HG03457 (cell line): ENCODE results near the gene TAGLN2.
"Not testable (repeated sequence)": the region's sequence is repeated elsewhere in the genome, so short reads cannot be mapped to it uniquely, and the experiment has no call there.

Experiments used
- ATAC-seq: cut with Tn5 transposase; IDR thresholded peaks from one replicate; pipeline ENCODE4 v1.9.1; 2021; ENCODE audit warnings: moderate number of reproducible peaks; ENCODE audit not compliant: unreplicated experiment

The TAGLN2 gene

DNA sequence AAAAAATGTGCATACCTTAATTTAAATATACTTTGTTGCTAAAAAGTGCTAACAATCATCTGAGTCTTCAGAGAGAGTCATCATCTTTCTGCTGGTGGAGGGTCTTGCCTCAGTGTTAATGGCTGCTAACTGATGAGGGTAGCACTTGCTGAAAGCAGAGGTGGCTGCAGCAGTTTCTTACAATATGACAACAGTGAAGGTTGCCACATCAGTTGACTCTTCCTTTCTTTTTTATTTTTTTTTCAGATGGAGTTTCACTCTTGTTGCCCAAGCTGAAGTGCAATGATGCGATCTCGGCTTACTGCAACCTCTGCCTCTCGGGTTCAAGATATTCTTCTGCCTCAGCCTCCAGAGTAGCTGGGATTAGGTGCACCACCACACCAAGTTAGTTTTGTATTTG, 22.8 kb downstream of the TAGLN2 start:
- no peak for ATAC-seq

DNA sequence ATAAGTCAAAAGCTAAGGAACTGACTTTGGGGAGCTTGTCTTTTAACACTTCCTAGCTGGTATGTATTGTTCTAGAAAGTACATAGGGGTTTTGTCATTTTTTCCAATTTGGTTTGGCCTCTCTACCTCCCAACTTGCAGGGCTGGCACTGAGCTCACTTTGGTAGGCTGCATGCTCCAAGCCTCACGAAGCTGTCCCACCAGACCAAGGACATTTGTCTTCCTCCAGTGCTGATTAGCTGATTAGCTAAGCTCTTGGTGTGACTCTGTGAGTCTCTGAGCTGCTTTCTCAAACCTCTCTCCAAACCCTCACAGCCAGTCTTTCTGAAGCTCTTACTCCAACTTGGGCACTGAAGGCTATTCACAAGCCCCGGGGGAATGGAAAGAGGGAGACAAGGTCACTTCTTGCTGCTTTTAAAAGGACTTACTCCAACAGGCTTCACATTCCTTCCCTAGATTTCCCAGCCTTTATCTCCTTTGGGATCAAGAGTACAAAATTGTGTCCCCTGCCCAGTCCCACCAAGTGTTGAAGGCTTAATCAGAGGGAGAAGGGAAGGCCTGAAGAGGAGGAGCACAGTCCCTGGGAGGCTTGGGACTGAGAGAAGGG, 24.4 kb downstream of the TAGLN2 start:
- no peak for ATAC-seq

DNA sequence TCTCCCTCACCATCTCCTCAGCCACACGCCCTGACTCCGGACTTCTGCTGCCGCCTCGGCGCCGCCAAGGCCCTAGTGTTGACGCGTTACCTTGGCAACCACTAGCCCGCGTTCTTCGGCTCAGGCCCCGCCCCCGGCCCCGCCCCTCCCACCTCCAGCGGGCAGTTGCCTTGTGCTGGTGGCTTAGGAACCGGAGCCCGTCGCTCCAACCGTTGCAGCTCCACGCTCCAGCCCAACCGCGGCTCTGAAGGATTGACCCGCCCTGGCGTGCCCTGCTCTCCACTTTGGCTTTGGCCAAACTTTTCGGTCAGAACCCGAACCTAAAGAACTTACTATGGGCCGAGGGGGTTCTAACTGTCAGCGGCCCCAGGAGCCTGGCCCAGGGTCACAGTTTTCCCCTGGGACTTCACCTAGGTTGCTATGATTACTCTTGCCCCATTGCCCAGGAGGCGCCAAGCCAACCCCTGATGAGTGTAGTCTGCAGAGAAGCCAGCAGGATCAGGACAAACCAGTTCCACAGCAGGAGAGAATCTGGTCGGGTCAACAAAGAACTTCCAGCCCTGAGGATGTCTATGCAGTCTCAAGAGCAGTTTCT, 25.1 kb downstream of the TAGLN2 start, which contains the start of gene CFAP45:
TSS of gene CFAP45 (minus strand) at position 80 of the 595 bp plus-strand sequence. CDS start at position 13, 67 bp downstream.
- ATAC-seq = no peak

DNA sequence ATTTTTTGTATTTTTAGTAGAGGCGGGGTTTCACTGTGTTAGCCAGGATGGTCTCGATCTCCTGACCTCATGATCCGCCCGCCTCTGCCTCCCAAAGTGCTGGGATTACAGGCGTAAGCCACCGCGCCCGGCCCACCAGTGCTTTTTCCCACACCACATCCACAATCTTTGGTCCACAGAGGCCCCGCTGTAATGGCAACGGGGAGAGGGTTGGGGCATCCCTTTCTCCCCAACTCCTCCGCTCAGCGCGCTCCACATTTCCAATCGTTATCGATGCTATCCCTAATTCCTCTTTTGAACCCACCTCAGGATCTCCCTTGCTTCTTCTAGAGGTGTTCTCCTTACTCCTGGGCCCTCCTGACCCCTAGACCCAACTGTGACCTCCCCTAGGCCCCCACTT, 25.7 kb downstream of the TAGLN2 start:
- not testable (repeated sequence) for ATAC-seq

DNA sequence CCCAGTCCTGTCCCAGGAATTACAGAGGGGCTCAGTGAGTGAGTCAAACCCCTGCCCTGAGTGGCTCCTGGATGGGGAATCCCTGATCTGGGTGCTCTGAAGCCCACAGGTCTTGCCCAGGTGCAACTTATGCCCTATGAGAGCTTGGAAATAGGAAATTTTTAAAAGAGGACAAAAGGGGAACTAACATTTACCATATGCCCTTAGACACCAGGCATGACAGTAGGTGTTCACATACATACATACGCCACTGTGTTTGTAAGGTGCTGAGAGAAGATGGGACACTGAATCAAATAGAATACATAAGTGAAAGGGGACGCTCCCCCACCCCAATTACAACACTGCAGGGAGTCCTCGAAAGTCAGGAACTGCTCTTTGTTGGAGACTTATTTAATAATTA, 26.8 kb downstream of the TAGLN2 start:
- no peak for ATAC-seq

DNA sequence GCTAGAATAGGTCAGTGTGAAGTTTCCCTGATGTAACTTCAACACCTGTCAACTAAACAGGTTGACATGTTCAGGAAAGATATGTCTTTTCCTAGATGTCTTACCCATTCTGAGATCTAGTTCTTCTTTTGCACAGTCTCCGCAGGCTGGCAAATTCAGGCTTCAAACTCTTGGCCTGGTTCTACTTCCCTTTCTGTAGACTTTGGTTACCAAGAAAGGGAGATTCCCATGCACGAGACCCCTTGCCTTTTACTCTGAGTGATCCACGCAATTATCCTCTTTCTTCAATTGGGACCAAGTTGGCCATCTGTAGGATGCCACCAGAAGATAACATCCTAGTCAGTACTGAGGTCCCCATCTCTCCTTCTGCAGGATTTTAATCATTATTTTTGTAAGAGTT, 27.3 kb downstream of the TAGLN2 start:
- no peak for ATAC-seq

DNA sequence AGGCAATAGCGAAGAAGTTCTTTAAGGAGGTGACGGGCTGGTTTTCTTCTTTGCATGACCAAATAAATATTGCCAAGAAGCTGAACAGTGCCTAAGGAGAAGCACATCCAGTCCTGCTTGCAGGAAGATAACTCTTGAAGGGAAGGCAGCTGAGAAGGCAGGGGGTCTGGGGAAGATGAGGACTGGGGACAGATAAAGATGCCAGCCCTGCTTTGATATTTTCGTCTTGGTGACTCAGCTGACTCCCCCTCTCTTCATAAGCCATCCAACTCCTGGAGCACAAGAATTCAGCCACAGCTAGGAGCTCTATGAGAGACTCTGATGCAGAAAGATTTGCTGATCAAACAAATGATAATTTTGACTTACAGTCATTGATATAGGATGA, 28.8 kb downstream of the TAGLN2 start:
- no peak for ATAC-seq

DNA sequence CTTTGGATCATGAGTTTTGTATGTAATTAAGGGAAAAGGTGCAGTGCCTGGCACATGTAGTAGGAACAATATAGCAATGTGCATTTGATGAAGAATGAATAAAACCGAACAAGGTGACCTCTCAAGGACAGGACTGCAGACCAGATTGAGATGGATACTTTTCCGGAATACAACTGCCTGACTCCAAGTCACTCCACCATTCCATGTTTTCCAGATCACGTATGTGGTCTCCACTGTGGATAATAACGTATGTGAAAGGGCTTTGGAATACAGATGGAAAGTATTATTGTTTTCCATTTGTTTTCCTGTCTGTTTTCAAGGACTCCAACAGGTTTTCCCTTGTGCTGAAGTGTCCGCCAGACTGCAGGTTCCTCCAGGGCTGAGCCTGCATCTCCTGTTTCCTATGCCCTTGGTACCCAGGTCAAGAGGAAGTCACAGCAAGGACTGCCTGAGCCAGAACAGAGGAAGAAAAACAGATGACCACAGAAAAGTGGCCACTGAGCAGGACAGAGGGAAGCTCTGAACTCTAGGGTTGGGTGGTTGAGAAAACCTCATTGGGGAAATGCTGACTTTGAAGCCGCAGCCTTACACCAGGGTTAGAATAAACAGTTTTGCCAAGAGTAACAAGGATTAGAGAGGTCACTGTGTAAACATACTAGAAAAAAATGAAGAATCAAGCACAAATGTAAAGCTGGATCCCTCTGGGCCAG, 29.3 kb downstream of the TAGLN2 start:
- no peak for ATAC-seq

DNA sequence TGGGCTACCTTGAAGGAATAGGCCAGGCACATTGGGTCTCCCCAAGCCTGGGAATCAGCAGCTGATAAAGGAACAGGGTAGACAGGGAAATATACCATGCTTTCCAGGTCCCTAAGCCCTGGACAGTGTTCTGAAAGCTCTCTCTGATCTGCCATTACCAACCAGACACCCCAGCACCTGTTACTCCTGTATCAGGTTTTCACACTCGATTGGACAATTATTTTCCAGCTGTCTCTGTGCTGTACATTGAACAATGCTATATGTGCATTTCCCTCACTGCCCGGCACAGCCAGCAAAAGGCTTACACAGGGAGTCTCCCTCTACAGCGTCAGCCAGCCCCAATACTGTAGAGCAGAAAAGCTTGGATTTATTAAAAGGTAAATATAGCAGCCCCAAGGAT, 30.0 kb downstream of the TAGLN2 start:
- no peak for ATAC-seq

DNA sequence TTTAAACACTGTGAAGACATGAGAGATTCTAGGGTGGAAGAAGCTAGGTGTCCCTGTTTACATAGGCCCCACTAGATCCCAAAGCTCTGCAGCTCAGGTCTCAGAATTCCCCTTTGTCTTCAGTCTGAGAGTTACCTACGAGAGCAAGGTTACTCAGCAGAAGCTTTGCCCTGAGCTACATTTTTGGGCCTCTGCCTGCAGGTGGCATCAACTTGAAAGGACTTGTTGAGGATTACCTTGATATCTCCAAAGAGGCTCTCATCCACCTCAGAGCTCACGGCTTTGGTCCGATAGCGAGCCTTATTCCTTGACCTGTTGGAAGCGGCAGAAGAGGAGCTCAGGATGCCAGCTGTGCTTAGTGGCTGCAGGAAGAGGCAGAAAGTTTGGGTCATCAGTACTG, 32.4 kb downstream of the TAGLN2 start:
- ATAC-seq = no peak

DNA sequence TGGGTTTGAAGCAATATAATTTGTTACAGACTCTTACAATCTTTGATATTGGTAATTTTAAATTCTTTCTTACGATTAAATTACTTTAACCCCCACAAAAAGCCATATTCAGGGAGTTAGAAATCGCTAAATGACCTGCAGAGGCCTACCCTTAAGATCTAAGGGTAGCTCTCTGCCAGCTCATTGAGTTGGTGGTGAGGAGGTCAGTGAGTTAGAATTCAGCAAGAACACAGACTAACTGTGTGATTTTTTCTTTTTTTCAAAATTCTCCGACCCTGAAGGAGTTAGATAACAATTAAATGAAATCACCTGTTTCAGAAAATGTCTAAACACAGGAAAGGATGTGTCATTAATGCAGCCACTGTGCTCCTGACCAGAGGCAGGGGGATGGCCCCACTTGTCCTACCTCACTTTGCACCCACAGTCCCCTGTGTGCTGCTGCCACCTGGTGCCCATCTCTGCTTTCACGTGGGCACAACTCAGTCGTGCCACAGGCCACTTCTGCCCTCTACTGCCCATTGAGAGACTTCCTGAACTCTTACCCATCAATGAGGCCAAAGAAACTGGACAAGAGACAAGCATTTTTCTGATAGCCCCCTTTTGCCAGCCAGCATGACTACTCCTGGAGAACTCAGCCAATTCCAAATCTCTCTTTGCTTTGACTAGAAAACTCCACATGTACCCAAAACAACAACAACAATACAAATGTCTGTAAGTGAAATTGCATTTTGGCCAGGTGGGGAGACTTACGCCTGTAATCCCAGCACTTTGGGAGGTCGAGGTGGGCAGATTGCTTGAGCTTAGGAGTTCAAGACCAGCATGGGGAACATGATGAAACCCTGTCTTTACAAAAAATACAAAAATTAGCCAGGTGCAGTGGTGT, 33.8 kb downstream of the TAGLN2 start:
- ATAC-seq = peak; percentile 47

DNA sequence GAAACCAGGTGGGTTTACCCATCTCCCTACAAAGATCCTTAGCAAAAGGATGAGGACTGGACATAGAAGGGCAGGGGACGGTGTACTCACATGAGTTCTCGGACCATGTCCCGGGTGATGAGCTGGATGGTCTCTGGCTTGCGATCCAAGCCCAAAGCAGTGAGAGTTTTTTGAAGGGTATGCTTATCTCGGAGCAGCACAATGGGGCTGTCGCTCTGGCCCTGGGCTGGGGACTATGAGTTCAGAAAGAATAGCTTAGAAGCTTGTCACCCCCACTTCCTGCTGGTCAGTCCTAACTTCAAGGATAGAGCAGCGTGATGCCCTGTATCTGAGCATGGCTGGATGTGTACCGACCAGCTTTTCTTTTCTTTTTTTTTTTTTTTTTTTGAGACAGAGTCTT, 34.9 kb downstream of the TAGLN2 start:
- no peak for ATAC-seq

DNA sequence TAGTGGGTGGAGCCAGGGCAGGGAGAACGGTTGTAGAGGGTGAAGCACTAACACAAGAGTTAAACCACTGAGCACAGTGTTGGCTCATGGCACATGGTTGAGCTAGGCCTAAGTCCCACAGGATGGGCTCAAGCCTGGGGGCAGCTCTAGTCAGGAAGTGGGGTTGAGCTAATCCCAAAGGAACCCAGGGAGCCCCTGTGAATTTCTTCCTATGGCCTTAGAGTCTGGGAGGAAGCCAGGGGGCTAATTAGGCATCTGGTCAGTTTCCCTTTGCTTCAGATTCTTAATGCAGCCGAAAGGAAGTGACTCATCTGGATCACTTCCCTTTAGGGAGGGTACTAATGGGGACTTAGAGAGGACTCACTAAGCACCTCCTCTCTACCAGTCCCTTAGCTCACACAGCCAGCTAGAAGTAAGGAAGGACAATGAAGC, 35.5 kb downstream of the TAGLN2 start:
- peak; percentile 90 for ATAC-seq

DNA sequence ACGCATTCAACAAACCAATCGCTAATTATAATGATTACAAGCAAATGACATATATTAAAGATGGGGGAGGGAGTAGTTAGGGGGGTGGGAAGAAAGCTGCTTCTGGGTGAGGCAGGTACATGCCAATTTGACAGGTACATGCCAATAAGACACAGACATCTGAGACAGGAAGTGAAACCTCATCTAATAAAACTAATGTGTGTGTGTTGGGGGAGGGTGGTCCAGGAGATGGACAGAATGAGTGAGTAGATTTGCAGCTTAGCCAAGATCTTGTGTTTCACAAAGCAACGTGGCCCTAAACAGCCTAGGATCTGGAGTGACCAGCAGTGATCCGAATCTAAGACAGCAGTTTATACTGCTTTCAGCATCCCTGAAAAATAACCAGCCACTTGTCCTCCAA, 36.1 kb downstream of the TAGLN2 start:
- no peak for ATAC-seq

DNA sequence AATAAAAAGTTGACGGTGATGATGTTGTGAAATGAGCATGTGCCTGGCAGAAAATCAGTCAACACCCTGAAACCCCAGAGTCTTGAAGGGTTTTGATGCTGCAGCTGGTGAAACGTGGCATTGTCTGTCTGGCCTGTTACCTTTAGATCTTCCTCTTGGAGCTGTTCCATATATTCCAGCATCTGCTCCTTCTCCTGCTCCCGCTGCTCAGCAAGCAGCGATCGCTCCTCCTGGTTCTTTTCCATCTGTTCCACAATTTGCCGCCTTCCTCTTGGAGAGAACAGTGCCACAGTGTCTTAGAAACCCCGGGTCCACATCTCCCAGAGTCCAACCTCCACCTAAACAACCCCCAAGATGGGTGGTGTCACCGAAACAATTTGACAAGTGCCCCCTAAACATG, 41.0 kb downstream of the TAGLN2 start:
- no peak for ATAC-seq

DNA sequence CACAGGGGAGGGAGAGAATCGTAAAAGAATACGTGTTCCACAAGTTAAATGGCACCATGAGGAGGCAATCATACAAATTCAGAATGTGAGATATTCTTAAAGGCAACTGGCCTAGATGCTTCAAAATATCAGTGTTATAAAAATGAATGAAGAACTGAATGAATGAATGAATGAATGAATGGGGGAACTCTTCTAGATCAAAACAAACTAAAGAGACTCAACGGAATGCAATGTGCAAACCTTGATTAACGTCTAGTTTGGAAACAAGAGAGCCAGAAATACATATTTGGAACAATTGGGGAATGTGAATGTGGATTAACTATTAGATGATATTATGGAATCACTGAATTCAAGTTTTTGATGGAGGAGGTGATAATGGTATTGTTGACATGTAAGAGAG, 42.2 kb downstream of the TAGLN2 start:
- ATAC-seq = no peak

DNA sequence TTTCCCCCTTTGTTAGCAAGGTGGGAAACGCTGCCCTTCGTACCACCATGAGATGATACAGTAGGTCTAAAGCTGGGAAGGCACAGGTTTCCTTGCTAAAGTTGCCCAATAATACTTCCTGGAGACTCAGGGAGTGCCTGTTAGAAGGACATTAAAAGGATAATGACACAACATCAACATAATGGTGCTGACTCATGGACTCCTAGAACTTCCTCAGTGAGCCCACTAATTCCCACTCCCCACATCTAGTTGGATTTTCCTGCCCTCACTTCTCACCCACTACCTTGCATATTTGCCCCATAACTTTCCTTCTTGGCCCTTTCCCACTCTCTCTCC, 42.8 kb downstream of the TAGLN2 start:
- no peak for ATAC-seq

DNA sequence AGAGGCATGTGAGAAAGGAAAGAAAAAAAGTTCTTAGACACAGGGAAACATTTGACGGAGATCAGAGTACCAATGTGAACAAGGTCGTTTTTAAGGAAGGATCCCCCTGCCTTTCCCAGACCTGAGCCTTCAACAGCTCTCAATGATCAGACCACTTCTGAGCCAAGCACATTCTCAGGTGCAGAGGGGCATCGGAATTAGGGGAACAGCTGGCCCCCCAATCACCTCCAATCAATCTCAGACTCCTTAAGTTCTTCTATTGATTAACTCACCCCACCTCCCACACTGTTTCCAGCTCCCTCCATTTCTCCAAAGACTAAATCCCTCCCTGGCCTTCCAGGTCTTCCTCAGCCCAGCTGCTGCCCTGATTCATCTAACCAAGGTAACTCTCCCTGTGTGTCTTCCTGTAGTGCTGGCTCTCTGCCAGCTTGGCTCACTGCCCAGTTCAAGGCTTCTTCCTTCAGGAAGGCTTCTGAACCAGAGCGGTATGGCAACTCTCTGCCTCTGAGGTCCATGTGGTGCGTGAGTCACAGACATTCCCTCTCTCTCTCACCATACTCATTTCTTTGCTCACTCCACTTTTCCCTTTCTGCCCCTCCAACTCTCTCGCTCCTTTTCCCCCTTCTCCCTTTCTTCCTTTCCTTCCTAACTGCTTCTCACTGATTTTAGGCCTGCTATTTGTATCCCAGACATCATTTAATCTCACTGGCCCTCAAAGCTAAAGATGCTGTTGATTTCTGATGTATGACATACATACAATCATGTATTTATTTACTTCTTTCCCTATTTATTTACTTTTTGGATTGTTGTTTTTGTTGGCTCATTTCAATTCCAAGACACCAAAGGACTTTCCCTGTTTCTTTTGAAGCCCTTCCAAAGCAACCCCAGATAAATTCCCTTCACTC, 43.4 kb downstream of the TAGLN2 start:
- no peak for ATAC-seq

DNA sequence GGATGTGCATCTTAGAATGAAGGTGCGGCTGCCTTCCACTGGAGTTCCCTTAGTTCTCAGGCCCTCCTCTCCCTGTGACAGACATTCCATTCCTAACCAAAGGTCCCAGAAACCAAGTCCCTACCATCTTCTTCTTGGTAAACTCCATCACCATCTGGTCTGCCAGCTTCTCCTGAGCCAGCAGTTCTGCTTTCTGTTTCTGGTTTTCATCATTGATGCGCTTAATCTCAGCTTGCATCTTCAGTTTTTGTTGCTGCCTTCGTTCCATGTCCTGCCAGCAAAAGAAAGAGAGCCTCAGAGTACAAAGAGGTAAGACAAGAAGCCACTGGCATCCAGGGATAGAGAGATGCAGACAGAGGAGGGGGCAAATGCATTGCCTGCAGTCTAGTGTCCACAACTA, 44.9 kb downstream of the TAGLN2 start:
- ATAC-seq = no peak

DNA sequence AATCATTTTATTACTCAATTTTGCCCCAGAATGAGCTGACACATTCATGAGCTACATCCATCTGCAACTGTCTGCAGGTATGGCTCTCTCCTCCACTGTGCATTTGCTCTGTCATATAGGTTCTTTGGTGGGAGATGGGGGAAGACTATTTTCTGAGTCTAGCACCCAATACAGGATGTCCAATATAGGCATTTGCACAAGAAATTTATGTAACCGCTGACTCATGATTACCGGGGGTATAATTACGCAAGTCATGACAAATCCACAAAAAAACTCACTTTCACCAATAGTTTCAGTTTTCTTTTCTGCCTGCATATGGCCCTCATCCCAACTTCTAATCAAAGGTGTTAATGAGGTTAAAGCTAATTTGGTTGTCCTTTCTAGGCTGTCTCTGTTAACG, 45.3 kb downstream of the TAGLN2 start:
- no peak for ATAC-seq

DNA sequence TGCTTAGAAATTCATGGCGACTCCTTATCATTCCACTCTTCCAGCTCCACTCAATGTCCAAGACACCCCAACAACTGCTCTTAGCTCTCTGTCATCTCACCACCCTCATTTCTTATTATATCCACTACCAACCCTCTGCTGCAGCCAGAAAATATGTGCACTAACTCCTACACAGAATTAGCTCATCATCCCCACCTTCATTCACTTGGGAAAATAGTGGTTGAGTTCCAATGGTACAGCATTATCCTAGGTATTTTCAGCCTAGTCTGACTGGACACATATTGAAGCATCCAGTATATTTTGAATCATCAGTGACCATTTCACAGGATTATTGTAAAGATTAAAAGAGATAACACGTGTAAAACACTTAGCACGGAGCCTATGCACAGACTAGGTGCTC, 46.2 kb downstream of the TAGLN2 start:
- ATAC-seq = no peak
